Osteoblast (primary cell): Measurements from ENCODE around the gene EIF6. TPM values are rescaled to one million over a fixed set of nuclear protein-coding genes. Genes with fewer than 3 reads are reported as not detected.

Experiments
- DNase-seq: peaks from one replicate; pipeline ENCODE4 v3.0.0; 2011; ENCODE audit warnings: low spot score, mixed read lengths; ENCODE audit not compliant: insufficient read length; ENCODE audit errors: missing footprints
- H2AFZ ChIP-seq: 2 replicates; pipeline ENCODE4 v1.6.0; 2011; ENCODE audit warnings: mild to moderate bottlenecking, low read length
- H3K27ac ChIP-seq: 2 replicates; pipeline ENCODE4 v1.5.1; 2011; ENCODE audit warnings: mild to moderate bottlenecking, low read depth, low read length, moderate library complexity
- H3K27me3 ChIP-seq: 2 replicates; pipeline ENCODE4 v1.6.0; 2012; ENCODE audit warnings: mild to moderate bottlenecking, control low read depth, inconsistent platforms, low read length, moderate library complexity; ENCODE audit not compliant: insufficient read depth
- H3K36me3 ChIP-seq: 2 replicates; pipeline ENCODE4 v1.5.1; 2011; ENCODE audit warnings: mild to moderate bottlenecking, low read length, control low read depth, moderate library complexity; ENCODE audit not compliant: insufficient read depth
- H3K4me1 ChIP-seq: 2 replicates; pipeline ENCODE4 v1.5.1; 2011; ENCODE audit warnings: mild to moderate bottlenecking, low read length, control low read depth, moderate library complexity; ENCODE audit not compliant: insufficient read depth
- H3K4me2 ChIP-seq: 2 replicates; pipeline ENCODE4 v1.6.0; 2011; ENCODE audit warnings: mild to moderate bottlenecking, low read length; ENCODE audit not compliant: insufficient read depth
- H3K4me3 ChIP-seq: fragments of 200-600 bp; sonication (generic); 3 replicates; pipeline ENCODE4 v1.5.1; 2012; ENCODE audit warnings: mild to moderate bottlenecking, low read length, inconsistent platforms; ENCODE audit not compliant: insufficient read depth
- H3K79me2 ChIP-seq: 2 replicates; pipeline ENCODE4 v1.6.0; 2012; ENCODE audit warnings: mild to moderate bottlenecking, low read length, control low read depth, inconsistent platforms; ENCODE audit not compliant: insufficient read depth
- H3K9me3 ChIP-seq: 2 replicates; pipeline ENCODE4 v1.5.1; 2011; ENCODE audit warnings: low read depth, low read length, control low read depth
- H4K20me1 ChIP-seq: 2 replicates; pipeline ENCODE4 v1.6.0; 2012; ENCODE audit warnings: mild to moderate bottlenecking, low read length, control low read depth; ENCODE audit not compliant: insufficient read depth
- CTCF ChIP-seq: IDR thresholded peaks from 2 replicates; pipeline ENCODE4 v1.5.1; 2011; ENCODE audit warnings: mild to moderate bottlenecking, low read depth, low read length, moderate library complexity; ENCODE audit errors: extremely low read depth
- total RNA-seq: library from RNA; depleted of rRNA; stranded (reverse); fragments of >200 nt; gene quantifications from 2 replicates; pipeline ENCODE4 v1.2.3, GENCODE V29; 2012

Gene EIF6
- total RNA-seq, 1 donor = 121 TPM

- peaks cover 57% of the 10 kb centered on the region for H3K79me2 ChIP-seq
- peak overlapping the region; percentile 70 for H3K27ac ChIP-seq
- H3K9me3 ChIP-seq = no peaks in the 10 kb centered on the region
- no peaks in the 10 kb centered on the region for H3K27me3 ChIP-seq
- TF ChIP-seq CTCF = no peak
- H3K4me1 ChIP-seq = peaks cover 18% of the 10 kb centered on the region
- peaks cover 38% of the 10 kb centered on the region for H3K36me3 ChIP-seq
- H4K20me1 ChIP-seq = peaks cover 13% of the 10 kb centered on the region
- peak overlapping the region; percentile 87 for H3K4me2 ChIP-seq
- peak overlapping the region; percentile 85 for H3K4me3 ChIP-seq
- H2AFZ ChIP-seq = peak overlapping the region; percentile 92
- peak; percentile 69 for DNase-seq
These were observed 918 bp downstream of the EIF6 start for GRCh38 chr20:35283441-35284266.

GRCh38 chr20:35281506-35282101 lies 3.0 kb downstream of the EIF6 start:
- DNase-seq = peak; percentile 72
- H3K36me3 ChIP-seq = peaks cover 44% of the 10 kb centered on the region
- peaks cover 24% of the 10 kb centered on the region for H3K4me1 ChIP-seq
- no peaks in the 10 kb centered on the region for H3K27me3 ChIP-seq
- H3K9me3 ChIP-seq = no peaks in the 10 kb centered on the region
- H4K20me1 ChIP-seq = peaks cover 13% of the 10 kb centered on the region
- H3K4me2 ChIP-seq = no peak overlapping the region
- TF ChIP-seq CTCF = no peak
- peaks cover 66% of the 10 kb centered on the region for H3K79me2 ChIP-seq
- H3K4me3 ChIP-seq = no peak overlapping the region
- no peak overlapping the region for H3K27ac ChIP-seq
- H2AFZ ChIP-seq = no peak overlapping the region

GRCh38 chr20:35280523-35280922 lies 4.0 kb downstream of the EIF6 start:
- peaks cover 55% of the 10 kb centered on the region for H3K36me3 ChIP-seq
- peaks cover 32% of the 10 kb centered on the region for H3K4me1 ChIP-seq
- peaks cover 77% of the 10 kb centered on the region for H3K79me2 ChIP-seq
- H3K27me3 ChIP-seq = no peaks in the 10 kb centered on the region
- no peak for TF ChIP-seq CTCF
- no peaks in the 10 kb centered on the region for H3K9me3 ChIP-seq
- peaks cover 13% of the 10 kb centered on the region for H4K20me1 ChIP-seq
- H3K4me3 ChIP-seq = no peak overlapping the region
- no peak overlapping the region for H3K4me2 ChIP-seq
- H2AFZ ChIP-seq = no peak overlapping the region
- no peak overlapping the region for H3K27ac ChIP-seq
- no peak for DNase-seq

- Histone ChIP-seq H4K20me1 (peaks cover 16% of the 10 kb centered on the region), H3K27ac (peak overlapping the region; percentile 12), H3K79me2 (peaks cover 78% of the 10 kb centered on the region), H2AFZ (no peak overlapping the region), H3K4me1 (peaks cover 24% of the 10 kb centered on the region), H3K27me3 (no peaks in the 10 kb centered on the region), H3K36me3 (peaks cover 62% of the 10 kb centered on the region), H3K4me2 (no peak overlapping the region), H3K4me3 (no peak overlapping the region), H3K9me3 (no peaks in the 10 kb centered on the region)
- TF ChIP-seq CTCF = no peak
- DNase-seq = peak; percentile 75
These were observed 4.9 kb downstream of the EIF6 start for GRCh38 chr20:35279533-35280174.
